ENCODE data around the gene USP47. TPM values are rescaled to one million over a fixed set of nuclear protein-coding genes. Genes with fewer than 3 reads are reported as not detected.

The USP47 gene
- total and polyA plus RNA-seq, 8 donors: 16.2 to 32.3 (median 21.3) TPM

- H3K27me3 ChIP-seq: no peaks in the 10 kb centered on the region
- H3K4me1 ChIP-seq: no peaks in the 10 kb centered on the region
- no peak overlapping the region for H3K27ac ChIP-seq
- TF ChIP-seq CTCF (IDR thresholded peaks at IDR 0.05): no peak
- DNase-seq (no peak), ATAC-seq (no peak), FAIRE-seq (no peak)
- no peak overlapping the region for H3K4me3 ChIP-seq
- intact Hi-C loops (cut with DNase I): no loop called here
- WGBS, 2 donors: 69 to 78% methylated on average over 8 of the region's 8 CpGs
- H3K36me3 ChIP-seq: no peaks in the 10 kb centered on the region
- H3K9me3 ChIP-seq: no peaks in the 10 kb centered on the region
Measured at GRCh38 chr11:11989774-11990744, 148.3 kb downstream of the USP47 start.

GRCh38 chr11:11992257-11993212, 150.8 kb downstream of the USP47 start:
- Histone ChIP-seq H3K4me1 (no peaks in the 10 kb centered on the region), H3K4me3 (no peak overlapping the region), H3K27ac (no peak overlapping the region), H3K27me3 (no peaks in the 10 kb centered on the region), H3K36me3 (no peaks in the 10 kb centered on the region), H3K9me3 (no peaks in the 10 kb centered on the region)
- WGBS, 2 donors: 60 to 63% methylated on average over 6 of the region's 6 CpGs
- intact Hi-C loops (cut with DNase I): no loop called here
- DNase-seq (no peak), ATAC-seq (peak in 1 of 4 donors; percentile 41), FAIRE-seq (no peak)
- no peak for TF ChIP-seq CTCF (IDR thresholded peaks at IDR 0.05)

GRCh38 chr11:11993839-11994238, 152.1 kb downstream of the USP47 start:
- H3K27ac ChIP-seq: no peak overlapping the region
- H3K36me3 ChIP-seq: no peaks in the 10 kb centered on the region
- no peaks in the 10 kb centered on the region for H3K4me1 ChIP-seq
- FAIRE-seq: no peak
- no peak for DNase-seq
- no peaks in the 10 kb centered on the region for H3K9me3 ChIP-seq
- no peak for ATAC-seq
- intact Hi-C loops (cut with DNase I): no loop called here
- TF ChIP-seq CTCF (IDR thresholded peaks at IDR 0.05): no peak
- H3K4me3 ChIP-seq: no peak overlapping the region
- no peaks in the 10 kb centered on the region for H3K27me3 ChIP-seq
- WGBS, 2 donors: 76 to 86% methylated on average over 8 of the region's 8 CpGs

- Histone ChIP-seq H3K36me3 (no peaks in the 10 kb centered on the region), H3K27me3 (no peaks in the 10 kb centered on the region), H3K9me3 (no peaks in the 10 kb centered on the region), H3K4me1 (no peaks in the 10 kb centered on the region), H3K4me3 (no peak overlapping the region), H3K27ac (no peak overlapping the region)
- WGBS, 2 donors: 86 to 90% methylated on average over 6 of the region's 6 CpGs
- no peak for ATAC-seq
- no peak for FAIRE-seq
- DNase-seq: no peak
- intact Hi-C loops (cut with DNase I): no loop called here
- TF ChIP-seq CTCF (IDR thresholded peaks at IDR 0.05): no peak
Measured at GRCh38 chr11:11995601-11996000, 153.8 kb downstream of the USP47 start.
